COR-L47 (cell line): Measurements from ENCODE around the gene EPHA1.

ENCODE experiments used
- DNase-seq: peaks from one replicate; lab custom pipeline; 2025; lab: John Stamatoyannopoulos, UW

Gene EPHA1

DNA sequence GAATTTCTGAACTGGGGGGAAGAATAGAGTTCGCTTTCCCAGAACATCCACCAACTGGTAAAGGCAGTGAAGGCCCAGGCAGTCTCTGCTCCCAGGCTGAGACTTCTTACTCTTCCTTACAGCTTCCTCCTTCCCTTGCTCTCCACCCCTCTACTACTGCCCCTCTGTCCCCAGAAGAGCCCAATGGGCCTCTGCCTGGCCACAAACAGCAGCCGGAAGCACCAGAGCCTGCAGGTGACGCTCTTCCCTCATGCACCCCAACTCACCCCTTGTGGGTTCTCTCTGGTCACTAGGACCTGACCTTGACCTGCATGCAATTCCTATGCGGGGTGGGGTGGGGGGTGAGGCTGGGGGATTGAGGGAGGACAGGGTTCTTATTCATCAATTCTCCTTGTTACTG is 62.6 kb downstream of the EPHA1 start:
- no peak for DNase-seq

DNA sequence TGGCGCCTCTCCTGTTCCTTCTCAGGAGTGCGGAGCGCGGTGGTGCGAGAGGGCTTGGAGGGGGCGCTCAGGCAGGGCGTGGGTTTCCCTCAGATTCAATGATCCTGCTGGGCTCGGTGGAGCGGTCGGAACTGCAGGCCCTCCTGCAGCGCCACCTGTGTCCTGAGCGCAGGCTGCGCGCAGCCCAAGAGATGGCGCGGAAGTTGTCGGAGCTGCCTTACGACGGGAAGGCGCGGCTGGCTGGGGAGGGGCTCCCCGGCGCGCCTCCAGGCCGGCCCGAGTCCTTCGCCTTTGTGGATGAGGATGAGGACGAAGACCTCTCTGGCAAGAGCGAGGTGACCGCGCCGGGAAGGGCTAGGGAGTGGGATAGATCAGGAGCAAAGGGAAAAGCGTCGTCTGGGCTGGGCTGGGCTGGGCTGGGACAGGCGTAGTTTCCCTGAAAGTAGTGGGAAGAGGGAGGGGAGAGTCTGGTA is 63.2 kb downstream of the EPHA1 start:
- peak; percentile 43 for DNase-seq

DNA sequence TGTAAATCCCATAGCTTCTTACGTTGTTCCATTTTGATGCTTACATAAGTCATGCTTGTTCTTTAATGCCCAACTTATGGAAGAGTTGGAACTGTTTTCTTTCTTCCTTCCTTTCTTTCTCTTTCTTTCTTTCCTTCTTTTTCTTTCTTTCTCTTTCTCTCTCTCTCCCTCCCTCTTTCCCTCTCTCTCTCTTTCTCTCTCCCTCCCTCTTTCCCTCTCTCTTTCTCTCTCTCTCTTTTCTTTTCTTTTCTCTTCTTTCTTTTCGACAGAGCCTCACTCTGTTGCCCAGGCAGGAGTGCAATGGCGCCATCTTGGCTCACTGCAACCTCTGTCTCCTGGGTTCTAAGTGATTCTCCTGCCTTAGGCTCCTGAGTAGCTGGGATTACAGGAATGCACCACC is 65.1 kb downstream of the EPHA1 start:
- DNase-seq = no peak

DNA sequence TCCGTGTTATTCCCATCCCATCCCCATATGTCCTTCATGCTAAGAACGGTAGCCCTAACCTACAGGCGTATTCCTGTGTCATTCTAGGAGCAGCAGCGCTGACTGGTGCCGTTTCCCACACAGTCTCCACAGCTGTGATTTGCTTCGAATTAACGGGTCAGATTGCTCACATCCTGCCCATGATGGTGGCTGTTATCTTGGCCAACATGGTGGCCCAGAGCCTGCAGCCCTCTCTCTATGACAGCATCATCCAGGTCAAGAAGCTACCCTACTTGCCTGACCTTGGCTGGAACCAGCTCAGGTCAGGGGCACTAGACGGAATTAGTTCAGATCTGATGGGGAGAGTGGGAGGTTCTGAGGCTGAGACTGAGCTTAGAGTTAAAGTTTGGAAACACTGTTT is 66.8 kb downstream of the EPHA1 start:
- no peak for DNase-seq
